VCaP (cell line): Measurements from ENCODE around the gene ISL2.

Experiments used
- H3K27ac ChIP-seq: fragments of 450-650 bp; 2 replicates; pipeline ENCODE4 v1.5.1; 2017
- CTCF ChIP-seq: fragments of 450-650 bp; conservative IDR thresholded peaks from 2 replicates; pipeline ENCODE4 v1.5.1; 2017; ENCODE audit warnings: mild to moderate bottlenecking, moderate library complexity

ISL2 gene

GRCh38 chr15:76376029-76376428, 39.5 kb downstream of the ISL2 start:
- no peak overlapping the region for H3K27ac ChIP-seq
- TF ChIP-seq CTCF, result no peak

- no peak overlapping the region for H3K27ac ChIP-seq
- no peak for TF ChIP-seq CTCF
Observed at GRCh38 chr15:76376816-76377215, 40.2 kb downstream of the ISL2 start.

GRCh38 chr15:76377217-76377616, 40.6 kb downstream of the ISL2 start:
- no peak overlapping the region for H3K27ac ChIP-seq
- TF ChIP-seq CTCF, result no peak

- no peak overlapping the region for H3K27ac ChIP-seq
- TF ChIP-seq CTCF, result no peak
Observed at GRCh38 chr15:76377751-76378150, 41.2 kb downstream of the ISL2 start.

- H3K27ac ChIP-seq, result no peak overlapping the region
- no peak for TF ChIP-seq CTCF
Observed at GRCh38 chr15:76378691-76379090, 42.1 kb downstream of the ISL2 start.

GRCh38 chr15:76380249-76380648, 43.7 kb downstream of the ISL2 start:
- no peak for TF ChIP-seq CTCF
- no peak overlapping the region for H3K27ac ChIP-seq

GRCh38 chr15:76381366-76381765, 44.8 kb downstream of the ISL2 start:
- no peak for TF ChIP-seq CTCF
- no peak overlapping the region for H3K27ac ChIP-seq
